SK-N-SH treated with all-trans-retinoic acid at 6 μM for 48 hours (cell line): Measurements from ENCODE around the gene ABCB8.
"Not testable (repeated sequence)": the region's sequence is repeated elsewhere in the genome, so short reads cannot be mapped to it uniquely, and the experiment has no call there.

ENCODE experiments used
- ARNTL ChIP-seq: fragments of 450-650 bp; formaldehyde crosslinking; IDR thresholded peaks from 2 replicates; pipeline ENCODE4 v1.5.0; 2020; ENCODE audit warnings: low read depth, mild to moderate bottlenecking, moderate library complexity, borderline replicate concordance
- CSDC2 ChIP-seq: fragments of 250-450 bp; sonication (Bioruptor Pico); IDR thresholded peaks from 2 replicates; pipeline ENCODE4 v1.5.0; 2020; ENCODE audit warnings: mild to moderate bottlenecking, moderate library complexity
- TOX ChIP-seq: fragments of 250-450 bp; sonication (Bioruptor Pico); IDR thresholded peaks from 2 replicates; pipeline ENCODE4 v1.8.0; 2021; ENCODE audit warnings: mild to moderate bottlenecking, moderate library complexity, borderline replicate concordance
- TSHZ2 ChIP-seq: fragments of 250-450 bp; sonication (Bioruptor Pico); IDR thresholded peaks from 2 replicates; pipeline ENCODE4 v1.5.0; 2020; ENCODE audit warnings: mild to moderate bottlenecking, moderate library complexity
- ZC3H10 ChIP-seq: fragments of 250-450 bp; sonication (Bioruptor Pico); IDR thresholded peaks from 2 replicates; pipeline ENCODE4 v1.5.1; 2021; ENCODE audit warnings: mild to moderate bottlenecking, moderate library complexity
- ZFP30 ChIP-seq: fragments of 450-650 bp; formaldehyde crosslinking; IDR thresholded peaks from 2 replicates; pipeline ENCODE4 v1.5.0; 2022; ENCODE audit warnings: mild to moderate bottlenecking, moderate library complexity
- ZNF565 ChIP-seq: fragments of 450-650 bp; formaldehyde crosslinking; conservative IDR thresholded peaks from 2 replicates; pipeline ENCODE4 v1.5.0; 2020; ENCODE audit warnings: low read depth, mild to moderate bottlenecking, moderate library complexity
- ZNF70 ChIP-seq: fragments of 450-650 bp; formaldehyde crosslinking; IDR thresholded peaks from 2 replicates; pipeline ENCODE4 v1.5.0; 2020; ENCODE audit warnings: mild to moderate bottlenecking, moderate library complexity
- ZNF8 ChIP-seq: fragments of 450-650 bp; formaldehyde crosslinking; IDR thresholded peaks from 2 replicates; pipeline ENCODE4 v1.5.0; 2020; ENCODE audit warnings: mild to moderate bottlenecking, moderate library complexity
- TF ChIP-seq, protein P1 (sequence below): fragments of 250-450 bp; sonication (Bioruptor Pico); IDR thresholded peaks from 2 replicates; pipeline ENCODE4 v1.5.1; 2021; ENCODE audit warnings: mild to moderate bottlenecking, moderate library complexity
- TF ChIP-seq, protein P2 (sequence below): fragments of 250-450 bp; sonication (Bioruptor Pico); IDR thresholded peaks from 2 replicates; pipeline ENCODE4 v1.8.0; 2020; ENCODE audit warnings: mild to moderate bottlenecking, moderate library complexity, borderline replicate concordance
- TF ChIP-seq, protein P3 (sequence below): fragments of 250-450 bp; sonication (Bioruptor Pico); IDR thresholded peaks from 2 replicates; pipeline ENCODE4 v1.8.0; 2021; ENCODE audit warnings: low read depth, mild to moderate bottlenecking, moderate library complexity, borderline replicate concordance

- TF ChIP-seq ARNTL (CRISPR knock-in tag); ZNF8; TSHZ2 (CRISPR knock-in tag); ZC3H10 (CRISPR knock-in tag); CSDC2 (CRISPR knock-in tag); ZNF565 (CRISPR knock-in tag); TOX (CRISPR knock-in tag); ZFP30 (CRISPR knock-in tag); ZNF70 (CRISPR knock-in tag): not testable (repeated sequence)
- TF ChIP-seq, protein P1, sequence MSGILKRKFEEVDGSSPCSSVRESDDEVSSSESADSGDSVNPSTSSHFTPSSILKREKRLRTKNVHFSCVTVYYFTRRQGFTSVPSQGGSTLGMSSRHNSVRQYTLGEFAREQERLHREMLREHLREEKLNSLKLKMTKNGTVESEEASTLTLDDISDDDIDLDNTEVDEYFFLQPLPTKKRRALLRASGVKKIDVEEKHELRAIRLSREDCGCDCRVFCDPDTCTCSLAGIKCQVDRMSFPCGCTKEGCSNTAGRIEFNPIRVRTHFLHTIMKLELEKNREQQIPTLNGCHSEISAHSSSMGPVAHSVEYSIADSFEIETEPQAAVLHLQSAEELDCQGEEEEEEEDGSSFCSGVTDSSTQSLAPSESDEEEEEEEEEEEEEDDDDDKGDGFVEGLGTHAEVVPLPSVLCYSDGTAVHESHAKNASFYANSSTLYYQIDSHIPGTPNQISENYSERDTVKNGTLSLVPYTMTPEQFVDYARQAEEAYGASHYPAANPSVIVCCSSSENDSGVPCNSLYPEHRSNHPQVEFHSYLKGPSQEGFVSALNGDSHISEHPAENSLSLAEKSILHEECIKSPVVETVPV (CRISPR knock-in tag), result not testable (repeated sequence)
- TF ChIP-seq, protein P2, sequence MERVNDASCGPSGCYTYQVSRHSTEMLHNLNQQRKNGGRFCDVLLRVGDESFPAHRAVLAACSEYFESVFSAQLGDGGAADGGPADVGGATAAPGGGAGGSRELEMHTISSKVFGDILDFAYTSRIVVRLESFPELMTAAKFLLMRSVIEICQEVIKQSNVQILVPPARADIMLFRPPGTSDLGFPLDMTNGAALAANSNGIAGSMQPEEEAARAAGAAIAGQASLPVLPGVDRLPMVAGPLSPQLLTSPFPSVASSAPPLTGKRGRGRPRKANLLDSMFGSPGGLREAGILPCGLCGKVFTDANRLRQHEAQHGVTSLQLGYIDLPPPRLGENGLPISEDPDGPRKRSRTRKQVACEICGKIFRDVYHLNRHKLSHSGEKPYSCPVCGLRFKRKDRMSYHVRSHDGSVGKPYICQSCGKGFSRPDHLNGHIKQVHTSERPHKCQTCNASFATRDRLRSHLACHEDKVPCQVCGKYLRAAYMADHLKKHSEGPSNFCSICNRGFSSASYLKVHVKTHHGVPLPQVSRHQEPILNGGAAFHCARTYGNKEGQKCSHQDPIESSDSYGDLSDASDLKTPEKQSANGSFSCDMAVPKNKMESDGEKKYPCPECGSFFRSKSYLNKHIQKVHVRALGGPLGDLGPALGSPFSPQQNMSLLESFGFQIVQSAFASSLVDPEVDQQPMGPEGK (CRISPR knock-in tag), result not testable (repeated sequence)
- TF ChIP-seq, protein P3, sequence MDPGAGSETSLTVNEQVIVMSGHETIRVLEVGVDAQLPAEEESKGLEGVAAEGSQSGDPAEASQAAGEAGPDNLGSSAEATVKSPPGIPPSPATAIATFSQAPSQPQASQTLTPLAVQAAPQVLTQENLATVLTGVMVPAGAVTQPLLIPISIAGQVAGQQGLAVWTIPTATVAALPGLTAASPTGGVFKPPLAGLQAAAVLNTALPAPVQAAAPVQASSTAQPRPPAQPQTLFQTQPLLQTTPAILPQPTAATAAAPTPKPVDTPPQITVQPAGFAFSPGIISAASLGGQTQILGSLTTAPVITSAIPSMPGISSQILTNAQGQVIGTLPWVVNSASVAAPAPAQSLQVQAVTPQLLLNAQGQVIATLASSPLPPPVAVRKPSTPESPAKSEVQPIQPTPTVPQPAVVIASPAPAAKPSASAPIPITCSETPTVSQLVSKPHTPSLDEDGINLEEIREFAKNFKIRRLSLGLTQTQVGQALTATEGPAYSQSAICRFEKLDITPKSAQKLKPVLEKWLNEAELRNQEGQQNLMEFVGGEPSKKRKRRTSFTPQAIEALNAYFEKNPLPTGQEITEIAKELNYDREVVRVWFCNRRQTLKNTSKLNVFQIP (CRISPR knock-in tag), result not testable (repeated sequence)
Observed at GRCh38 chr7:151043449-151043848, 15.2 kb downstream of the ABCB8 start.
